Measurements from ENCODE around the gene PTPRE. TPM values are rescaled to one million over a fixed set of nuclear protein-coding genes. Genes with fewer than 3 reads are reported as not detected.

PTPRE gene
- total and polyA plus RNA-seq, 4 donors = 1.5 to 12.5 (median 3.7) TPM

DNA sequence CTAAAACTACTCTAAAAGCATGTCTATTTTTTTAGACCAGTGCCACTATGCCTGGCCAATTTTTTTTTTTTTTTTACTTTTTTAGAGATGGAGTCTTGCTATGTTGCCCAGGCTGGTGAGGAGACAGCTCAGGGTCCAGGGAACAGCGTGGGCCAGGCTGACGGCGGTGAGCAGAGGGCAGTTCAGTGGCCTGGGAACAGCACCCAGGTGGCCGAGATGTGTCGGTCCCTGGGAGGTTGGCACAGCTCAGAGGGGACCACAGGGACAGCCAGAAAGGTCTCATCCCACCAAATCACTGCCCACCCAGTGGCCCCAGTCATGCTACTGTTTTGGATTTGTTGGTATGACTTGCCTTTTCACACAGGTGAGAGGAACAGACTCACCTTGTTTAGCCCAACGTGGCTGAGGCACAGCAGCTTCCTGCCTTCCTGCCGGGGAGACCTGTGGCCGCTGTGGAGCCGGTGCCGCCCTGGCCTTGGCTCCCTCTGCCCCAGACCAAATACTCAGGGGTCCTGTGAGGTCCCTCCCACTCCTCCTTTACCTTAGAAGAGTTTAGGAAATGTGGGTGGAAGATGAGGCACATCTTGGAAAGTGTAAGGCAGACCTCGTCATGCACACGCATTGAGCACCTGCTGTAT lies 109.6 kb downstream of the PTPRE start:
- TF ChIP-seq, protein P1, sequence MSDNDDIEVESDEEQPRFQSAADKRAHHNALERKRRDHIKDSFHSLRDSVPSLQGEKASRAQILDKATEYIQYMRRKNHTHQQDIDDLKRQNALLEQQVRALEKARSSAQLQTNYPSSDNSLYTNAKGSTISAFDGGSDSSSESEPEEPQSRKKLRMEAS (IDR thresholded peaks at IDR 0.05) = no peak
- TF ChIP-seq HNF4A (conservative IDR thresholded peaks at IDR 0.05) = no peak
- TF ChIP-seq YY1 (IDR thresholded peaks at IDR 0.05) = no peak
- TF ChIP-seq, protein P2, sequence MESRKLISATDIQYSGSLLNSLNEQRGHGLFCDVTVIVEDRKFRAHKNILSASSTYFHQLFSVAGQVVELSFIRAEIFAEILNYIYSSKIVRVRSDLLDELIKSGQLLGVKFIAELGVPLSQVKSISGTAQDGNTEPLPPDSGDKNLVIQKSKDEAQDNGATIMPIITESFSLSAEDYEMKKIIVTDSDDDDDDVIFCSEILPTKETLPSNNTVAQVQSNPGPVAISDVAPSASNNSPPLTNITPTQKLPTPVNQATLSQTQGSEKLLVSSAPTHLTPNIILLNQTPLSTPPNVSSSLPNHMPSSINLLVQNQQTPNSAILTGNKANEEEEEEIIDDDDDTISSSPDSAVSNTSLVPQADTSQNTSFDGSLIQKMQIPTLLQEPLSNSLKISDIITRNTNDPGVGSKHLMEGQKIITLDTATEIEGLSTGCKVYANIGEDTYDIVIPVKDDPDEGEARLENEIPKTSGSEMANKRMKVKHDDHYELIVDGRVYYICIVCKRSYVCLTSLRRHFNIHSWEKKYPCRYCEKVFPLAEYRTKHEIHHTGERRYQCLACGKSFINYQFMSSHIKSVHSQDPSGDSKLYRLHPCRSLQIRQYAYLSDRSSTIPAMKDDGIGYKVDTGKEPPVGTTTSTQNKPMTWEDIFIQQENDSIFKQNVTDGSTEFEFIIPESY (IDR thresholded peaks at IDR 0.05) = no peak
- no peak for TF ChIP-seq NR2F2 (IDR thresholded peaks at IDR 0.05)
- TF ChIP-seq, protein P3, sequence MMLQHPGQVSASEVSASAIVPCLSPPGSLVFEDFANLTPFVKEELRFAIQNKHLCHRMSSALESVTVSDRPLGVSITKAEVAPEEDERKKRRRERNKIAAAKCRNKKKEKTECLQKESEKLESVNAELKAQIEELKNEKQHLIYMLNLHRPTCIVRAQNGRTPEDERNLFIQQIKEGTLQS (IDR thresholded peaks at IDR 0.05) = no peak
- Histone ChIP-seq H3K9ac (ENCODE audit: low read depth in 1 of 2, low read length in 2 of 2) (no peak overlapping the region), H3K4me1 (ENCODE audit: control insufficient read depth in 4 of 4, insufficient read depth in 4 of 4, low read length in 3 of 4) (peaks cover 0 to 5% (median 2%) of the 10 kb centered on the region in 4 donors), H3K9me3 (ENCODE audit: control insufficient read depth in 4 of 4, low read length in 3 of 4) (no peaks in the 10 kb centered on the region), H3K27ac (ENCODE audit: low read depth in 1 of 2, low read length in 2 of 2) (no peak overlapping the region), H3K36me3 (ENCODE audit: control insufficient read depth in 4 of 4, insufficient read depth in 3 of 4, low read depth in 1 of 4, low read length in 3 of 4) (no peaks in the 10 kb centered on the region), H3K4me3 (ENCODE audit: low read depth in 1 of 3, low read length in 3 of 3) (no peak overlapping the region), H3K27me3 (ENCODE audit: control insufficient read depth in 4 of 4, insufficient read depth in 4 of 4, low read length in 3 of 4) (no peaks in the 10 kb centered on the region)
- WGBS = 90% methylated on average over 12 of the region's 12 CpGs
- no peak for DNase-seq (ENCODE audit: low spot score)

DNA sequence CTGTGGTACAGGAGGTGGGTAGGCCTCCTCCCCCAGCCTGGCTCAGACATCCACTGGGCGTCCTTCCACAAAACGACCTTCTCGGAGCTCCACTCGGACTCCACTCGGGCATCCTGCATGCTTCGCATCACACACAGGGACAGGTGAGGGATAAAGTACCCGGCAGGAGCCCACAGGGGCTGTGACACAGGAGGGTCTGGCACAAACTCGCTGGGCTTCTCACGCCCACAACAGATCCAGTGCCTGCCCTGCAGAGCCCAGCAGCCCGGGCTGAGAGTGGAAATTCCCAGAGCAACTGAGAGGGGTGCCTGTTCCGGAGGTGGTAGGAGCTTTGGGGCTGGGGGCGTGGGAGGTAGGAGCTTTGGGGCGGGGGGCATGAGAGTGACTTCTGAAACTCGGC lies 110.9 kb downstream of the PTPRE start:
- WGBS = 71% methylated on average over 14 of the region's 14 CpGs
- Histone ChIP-seq H3K27me3 (ENCODE audit: control insufficient read depth in 4 of 4, insufficient read depth in 4 of 4, low read length in 3 of 4) (no peaks in the 10 kb centered on the region), H3K4me1 (ENCODE audit: control insufficient read depth in 4 of 4, insufficient read depth in 4 of 4, low read length in 3 of 4) (no peaks in the 10 kb centered on the region), H3K9me3 (ENCODE audit: control insufficient read depth in 4 of 4, low read length in 3 of 4) (no peaks in the 10 kb centered on the region), H3K27ac (ENCODE audit: low read depth in 1 of 2, low read length in 2 of 2) (no peak overlapping the region), H3K9ac (ENCODE audit: low read depth in 1 of 2, low read length in 2 of 2) (no peak overlapping the region), H3K36me3 (ENCODE audit: control insufficient read depth in 4 of 4, insufficient read depth in 3 of 4, low read depth in 1 of 4, low read length in 3 of 4) (no peaks in the 10 kb centered on the region), H3K4me3 (ENCODE audit: low read depth in 1 of 3, low read length in 3 of 3) (no peak overlapping the region)
- TF ChIP-seq FOXA2 (IDR thresholded peaks at IDR 0.05) (no peak), JUND (IDR thresholded peaks at IDR 0.05) (no peak), TAF1 (conservative IDR thresholded peaks at IDR 0.05) (no peak), FOXA1 (IDR thresholded peaks at IDR 0.05) (no peak), RXRA (IDR thresholded peaks at IDR 0.05) (no peak), RAD21 (IDR thresholded peaks at IDR 0.05) (no peak), SP1 (IDR thresholded peaks at IDR 0.05) (no peak), GABPA (IDR thresholded peaks at IDR 0.05 in 1 of 2, conservative IDR thresholded peaks at IDR 0.05 in 1 of 2) (no peak), YY1 (IDR thresholded peaks at IDR 0.05) (no peak)
- TF ChIP-seq, protein P4, sequence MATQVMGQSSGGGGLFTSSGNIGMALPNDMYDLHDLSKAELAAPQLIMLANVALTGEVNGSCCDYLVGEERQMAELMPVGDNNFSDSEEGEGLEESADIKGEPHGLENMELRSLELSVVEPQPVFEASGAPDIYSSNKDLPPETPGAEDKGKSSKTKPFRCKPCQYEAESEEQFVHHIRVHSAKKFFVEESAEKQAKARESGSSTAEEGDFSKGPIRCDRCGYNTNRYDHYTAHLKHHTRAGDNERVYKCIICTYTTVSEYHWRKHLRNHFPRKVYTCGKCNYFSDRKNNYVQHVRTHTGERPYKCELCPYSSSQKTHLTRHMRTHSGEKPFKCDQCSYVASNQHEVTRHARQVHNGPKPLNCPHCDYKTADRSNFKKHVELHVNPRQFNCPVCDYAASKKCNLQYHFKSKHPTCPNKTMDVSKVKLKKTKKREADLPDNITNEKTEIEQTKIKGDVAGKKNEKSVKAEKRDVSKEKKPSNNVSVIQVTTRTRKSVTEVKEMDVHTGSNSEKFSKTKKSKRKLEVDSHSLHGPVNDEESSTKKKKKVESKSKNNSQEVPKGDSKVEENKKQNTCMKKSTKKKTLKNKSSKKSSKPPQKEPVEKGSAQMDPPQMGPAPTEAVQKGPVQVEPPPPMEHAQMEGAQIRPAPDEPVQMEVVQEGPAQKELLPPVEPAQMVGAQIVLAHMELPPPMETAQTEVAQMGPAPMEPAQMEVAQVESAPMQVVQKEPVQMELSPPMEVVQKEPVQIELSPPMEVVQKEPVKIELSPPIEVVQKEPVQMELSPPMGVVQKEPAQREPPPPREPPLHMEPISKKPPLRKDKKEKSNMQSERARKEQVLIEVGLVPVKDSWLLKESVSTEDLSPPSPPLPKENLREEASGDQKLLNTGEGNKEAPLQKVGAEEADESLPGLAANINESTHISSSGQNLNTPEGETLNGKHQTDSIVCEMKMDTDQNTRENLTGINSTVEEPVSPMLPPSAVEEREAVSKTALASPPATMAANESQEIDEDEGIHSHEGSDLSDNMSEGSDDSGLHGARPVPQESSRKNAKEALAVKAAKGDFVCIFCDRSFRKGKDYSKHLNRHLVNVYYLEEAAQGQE (IDR thresholded peaks at IDR 0.05) = no peak
- DNase-seq (ENCODE audit: low spot score) = no peak

Measured in liver (tissue), 9 donors.